ENCODE results near the gene TMEM169. TPM values are rescaled to one million over a fixed set of nuclear protein-coding genes. Genes with fewer than 3 reads are reported as not detected.

Gene TMEM169
- polyA plus RNA-seq, 2 donors: 0.04 to 0.07 TPM

- peaks cover 9 to 11% of the 10 kb centered on the region in 2 donors for H3K36me3 ChIP-seq (ENCODE audit: control insufficient read depth in 2 of 2, insufficient read depth in 2 of 2, low read length in 1 of 2)
- WGBS, 2 donors: 74 to 83% methylated on average over 1 of the region's 1 CpG
Measured at GRCh38 chr2:216118474-216118873, 36.8 kb downstream of the TMEM169 start.

GRCh38 chr2:216119146-216119545 lies 37.4 kb downstream of the TMEM169 start:
- peaks cover 7 to 11% of the 10 kb centered on the region in 2 donors for H3K36me3 ChIP-seq (ENCODE audit: control insufficient read depth in 2 of 2, insufficient read depth in 2 of 2, low read length in 1 of 2)
- H3K27ac ChIP-seq (ENCODE audit: low read depth in 2 of 2, low read length in 1 of 2): no peak overlapping the region
- H3K4me1 ChIP-seq (ENCODE audit: control insufficient read depth in 2 of 2, insufficient read depth in 2 of 2, low read length in 1 of 2): peaks cover 0 to 3% of the 10 kb centered on the region in 2 donors
- H3K9me3 ChIP-seq (ENCODE audit: control insufficient read depth in 2 of 2, insufficient read depth in 1 of 2, low read depth in 1 of 2, low read length in 1 of 2): no peaks in the 10 kb centered on the region
- H3K4me3 ChIP-seq (ENCODE audit: low read depth in 1 of 2, low read length in 2 of 2): no peak overlapping the region
- 55 to 61% methylated on average over 2 of the region's 2 CpGs for WGBS, 2 donors
- H3K27me3 ChIP-seq (ENCODE audit: control insufficient read depth in 1 of 2, insufficient read depth in 2 of 2, low read length in 2 of 2): no peaks in the 10 kb centered on the region

More at GRCh38 chr2:216118474-216118873, 36.8 kb downstream of the TMEM169 start:
- Histone ChIP-seq H3K4me3 (ENCODE audit: low read depth in 1 of 2, low read length in 2 of 2) (no peak overlapping the region), H3K4me1 (ENCODE audit: control insufficient read depth in 2 of 2, insufficient read depth in 2 of 2, low read length in 1 of 2) (peaks cover 0 to 3% of the 10 kb centered on the region in 2 donors), H3K27ac (ENCODE audit: low read depth in 2 of 2, low read length in 1 of 2) (no peak overlapping the region), H3K27me3 (ENCODE audit: control insufficient read depth in 1 of 2, insufficient read depth in 2 of 2, low read length in 2 of 2) (no peaks in the 10 kb centered on the region), H3K9me3 (ENCODE audit: control insufficient read depth in 2 of 2, insufficient read depth in 1 of 2, low read depth in 1 of 2, low read length in 1 of 2) (no peaks in the 10 kb centered on the region)

- Histone ChIP-seq H3K36me3 (ENCODE audit: control insufficient read depth in 2 of 2, insufficient read depth in 2 of 2, low read length in 1 of 2) (peaks cover 7 to 9% of the 10 kb centered on the region in 2 donors), H3K4me1 (ENCODE audit: control insufficient read depth in 2 of 2, insufficient read depth in 2 of 2, low read length in 1 of 2) (no peaks in the 10 kb centered on the region), H3K27ac (ENCODE audit: low read depth in 2 of 2, low read length in 1 of 2) (no peak overlapping the region), H3K9me3 (ENCODE audit: control insufficient read depth in 2 of 2, insufficient read depth in 1 of 2, low read depth in 1 of 2, low read length in 1 of 2) (no peaks in the 10 kb centered on the region), H3K27me3 (ENCODE audit: control insufficient read depth in 1 of 2, insufficient read depth in 2 of 2, low read length in 2 of 2) (no peaks in the 10 kb centered on the region), H3K4me3 (ENCODE audit: low read depth in 1 of 2, low read length in 2 of 2) (no peak overlapping the region)
- 55 to 58% methylated on average over 3 of the region's 3 CpGs for WGBS, 2 donors
Measured at GRCh38 chr2:216119986-216120385, 38.3 kb downstream of the TMEM169 start.

- 83 to 84% methylated on average over 3 of the region's 3 CpGs for WGBS, 2 donors
- Histone ChIP-seq H3K36me3 (ENCODE audit: control insufficient read depth in 2 of 2, insufficient read depth in 2 of 2, low read length in 1 of 2) (peaks cover 9 to 14% of the 10 kb centered on the region in 2 donors), H3K9me3 (ENCODE audit: control insufficient read depth in 2 of 2, insufficient read depth in 1 of 2, low read depth in 1 of 2, low read length in 1 of 2) (no peaks in the 10 kb centered on the region)
Measured at GRCh38 chr2:216121255-216121654, 39.5 kb downstream of the TMEM169 start.

GRCh38 chr2:216126943-216127342 lies 45.2 kb downstream of the TMEM169 start:
- Histone ChIP-seq H3K27ac (ENCODE audit: low read depth in 2 of 2, low read length in 1 of 2) (no peak overlapping the region), H3K27me3 (ENCODE audit: control insufficient read depth in 1 of 2, insufficient read depth in 2 of 2, low read length in 2 of 2) (no peaks in the 10 kb centered on the region), H3K4me1 (ENCODE audit: control insufficient read depth in 2 of 2, insufficient read depth in 2 of 2, low read length in 1 of 2) (no peaks in the 10 kb centered on the region), H3K36me3 (ENCODE audit: control insufficient read depth in 2 of 2, insufficient read depth in 2 of 2, low read length in 1 of 2) (peaks cover 6 to 9% of the 10 kb centered on the region in 2 donors), H3K4me3 (ENCODE audit: low read depth in 1 of 2, low read length in 2 of 2) (no peak overlapping the region), H3K9me3 (ENCODE audit: control insufficient read depth in 2 of 2, insufficient read depth in 1 of 2, low read depth in 1 of 2, low read length in 1 of 2) (no peaks in the 10 kb centered on the region)
- 96 to 97% methylated on average over 5 of the region's 5 CpGs for WGBS, 2 donors

More at GRCh38 chr2:216121255-216121654, 39.5 kb downstream of the TMEM169 start:
- Histone ChIP-seq H3K27me3 (ENCODE audit: control insufficient read depth in 1 of 2, insufficient read depth in 2 of 2, low read length in 2 of 2) (no peaks in the 10 kb centered on the region), H3K4me3 (ENCODE audit: low read depth in 1 of 2, low read length in 2 of 2) (no peak overlapping the region), H3K27ac (ENCODE audit: low read depth in 2 of 2, low read length in 1 of 2) (no peak overlapping the region), H3K4me1 (ENCODE audit: control insufficient read depth in 2 of 2, insufficient read depth in 2 of 2, low read length in 1 of 2) (no peaks in the 10 kb centered on the region)

- no peak overlapping the region for H3K27ac ChIP-seq (ENCODE audit: low read depth in 2 of 2, low read length in 1 of 2)
- H3K27me3 ChIP-seq (ENCODE audit: control insufficient read depth in 1 of 2, insufficient read depth in 2 of 2, low read length in 2 of 2): no peaks in the 10 kb centered on the region
- no peaks in the 10 kb centered on the region for H3K4me1 ChIP-seq (ENCODE audit: control insufficient read depth in 2 of 2, insufficient read depth in 2 of 2, low read length in 1 of 2)
- H3K9me3 ChIP-seq (ENCODE audit: control insufficient read depth in 2 of 2, insufficient read depth in 1 of 2, low read depth in 1 of 2, low read length in 1 of 2): no peaks in the 10 kb centered on the region
- H3K36me3 ChIP-seq (ENCODE audit: control insufficient read depth in 2 of 2, insufficient read depth in 2 of 2, low read length in 1 of 2): peaks cover 9 to 13% of the 10 kb centered on the region in 2 donors
- no peak overlapping the region for H3K4me3 ChIP-seq (ENCODE audit: low read depth in 1 of 2, low read length in 2 of 2)
- 76 to 80% methylated on average over 6 of the region's 6 CpGs for WGBS, 2 donors
Measured at GRCh38 chr2:216130346-216130971, 48.7 kb downstream of the TMEM169 start.

- Histone ChIP-seq H3K27me3 (ENCODE audit: control insufficient read depth in 1 of 2, insufficient read depth in 2 of 2, low read length in 2 of 2) (no peaks in the 10 kb centered on the region), H3K9me3 (ENCODE audit: control insufficient read depth in 2 of 2, insufficient read depth in 1 of 2, low read depth in 1 of 2, low read length in 1 of 2) (no peaks in the 10 kb centered on the region), H3K27ac (ENCODE audit: low read depth in 2 of 2, low read length in 1 of 2) (no peak overlapping the region), H3K4me3 (ENCODE audit: low read depth in 1 of 2, low read length in 2 of 2) (no peak overlapping the region), H3K4me1 (ENCODE audit: control insufficient read depth in 2 of 2, insufficient read depth in 2 of 2, low read length in 1 of 2) (no peaks in the 10 kb centered on the region), H3K36me3 (ENCODE audit: control insufficient read depth in 2 of 2, insufficient read depth in 2 of 2, low read length in 1 of 2) (peaks cover 4 to 15% of the 10 kb centered on the region in 2 donors)
- 94 to 96% methylated on average over 3 of the region's 3 CpGs for WGBS, 2 donors
Measured at GRCh38 chr2:216131175-216131926, 49.6 kb downstream of the TMEM169 start.

- H3K36me3 ChIP-seq (ENCODE audit: control insufficient read depth in 2 of 2, insufficient read depth in 2 of 2, low read length in 1 of 2): peaks cover 4 to 16% of the 10 kb centered on the region in 2 donors
- H3K27ac ChIP-seq (ENCODE audit: low read depth in 2 of 2, low read length in 1 of 2): no peak overlapping the region
- H3K4me3 ChIP-seq (ENCODE audit: low read depth in 1 of 2, low read length in 2 of 2): no peak overlapping the region
- no peaks in the 10 kb centered on the region for H3K4me1 ChIP-seq (ENCODE audit: control insufficient read depth in 2 of 2, insufficient read depth in 2 of 2, low read length in 1 of 2)
- no peaks in the 10 kb centered on the region for H3K27me3 ChIP-seq (ENCODE audit: control insufficient read depth in 1 of 2, insufficient read depth in 2 of 2, low read length in 2 of 2)
- no peaks in the 10 kb centered on the region for H3K9me3 ChIP-seq (ENCODE audit: control insufficient read depth in 2 of 2, insufficient read depth in 1 of 2, low read depth in 1 of 2, low read length in 1 of 2)
Measured at GRCh38 chr2:216132585-216132984, 50.9 kb downstream of the TMEM169 start.

GRCh38 chr2:216133397-216133796 lies 51.7 kb downstream of the TMEM169 start:
- WGBS, 2 donors: 94 to 95% methylated on average over 2 of the region's 2 CpGs
- Histone ChIP-seq H3K4me3 (ENCODE audit: low read depth in 1 of 2, low read length in 2 of 2) (no peak overlapping the region), H3K4me1 (ENCODE audit: control insufficient read depth in 2 of 2, insufficient read depth in 2 of 2, low read length in 1 of 2) (no peaks in the 10 kb centered on the region), H3K36me3 (ENCODE audit: control insufficient read depth in 2 of 2, insufficient read depth in 2 of 2, low read length in 1 of 2) (peaks cover 8 to 20% of the 10 kb centered on the region in 2 donors), H3K27ac (ENCODE audit: low read depth in 2 of 2, low read length in 1 of 2) (no peak overlapping the region), H3K27me3 (ENCODE audit: control insufficient read depth in 1 of 2, insufficient read depth in 2 of 2, low read length in 2 of 2) (no peaks in the 10 kb centered on the region), H3K9me3 (ENCODE audit: control insufficient read depth in 2 of 2, insufficient read depth in 1 of 2, low read depth in 1 of 2, low read length in 1 of 2) (no peaks in the 10 kb centered on the region)
